Endometrial microvascular endothelial cells (primary cell): ENCODE results near the gene RAB35. TPM values are rescaled to one million over a fixed set of nuclear protein-coding genes. Genes with fewer than 3 reads are reported as not detected.

ENCODE experiments used
- in situ Hi-C: cut with HindIII; loops from 2 replicates; pipeline ENCODE4 v1.10.0; 2017; ENCODE audit warnings: low sequenced_read_pairs, low pct_unique_long_range_greater_than_20kb; ENCODE audit errors: inconsistent ontology term
- total RNA-seq: library from RNA; depleted of rRNA; stranded (reverse); fragments of >200 nt; gene quantifications from one replicate; pipeline ENCODE4 v1.2.3, GENCODE V29; 2015; ENCODE audit errors: inconsistent ontology term

RAB35 gene
- total RNA-seq, 1 donor from 2014 or later = 45.3 TPM

DNA sequence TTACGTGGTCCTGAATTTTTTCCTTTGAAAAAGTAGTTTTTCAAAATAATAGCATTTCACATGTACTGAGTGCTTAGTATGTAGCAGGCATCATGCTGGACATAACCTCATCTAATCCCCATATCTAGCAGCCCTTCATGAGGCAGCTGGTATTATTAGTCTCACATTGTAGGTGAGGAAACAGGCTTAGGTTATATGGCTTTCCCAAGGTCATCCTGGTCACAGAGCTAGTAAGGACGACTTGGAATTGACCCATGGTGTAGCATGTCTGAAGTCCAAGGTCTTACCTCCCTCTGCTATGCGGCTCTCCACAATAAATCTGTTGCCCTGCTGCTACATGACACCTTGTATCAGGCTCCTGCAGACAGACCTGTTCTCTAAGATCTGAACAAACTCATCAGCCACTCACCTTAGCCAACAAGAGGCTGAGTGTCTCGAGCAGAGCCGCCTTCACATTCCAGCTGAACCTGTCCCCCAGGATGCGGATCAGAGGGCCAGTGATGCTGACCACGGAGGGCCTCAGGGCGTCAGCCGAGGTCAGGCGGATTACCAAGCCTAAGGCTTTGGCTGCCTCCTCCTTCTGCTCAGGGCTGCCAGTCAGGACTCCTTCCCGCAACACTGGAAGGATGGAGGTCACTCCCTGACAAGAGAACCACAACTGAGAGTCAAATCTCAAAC, 19.7 kb upstream of the RAB35 start:
- in situ Hi-C loops = no loop called here

DNA sequence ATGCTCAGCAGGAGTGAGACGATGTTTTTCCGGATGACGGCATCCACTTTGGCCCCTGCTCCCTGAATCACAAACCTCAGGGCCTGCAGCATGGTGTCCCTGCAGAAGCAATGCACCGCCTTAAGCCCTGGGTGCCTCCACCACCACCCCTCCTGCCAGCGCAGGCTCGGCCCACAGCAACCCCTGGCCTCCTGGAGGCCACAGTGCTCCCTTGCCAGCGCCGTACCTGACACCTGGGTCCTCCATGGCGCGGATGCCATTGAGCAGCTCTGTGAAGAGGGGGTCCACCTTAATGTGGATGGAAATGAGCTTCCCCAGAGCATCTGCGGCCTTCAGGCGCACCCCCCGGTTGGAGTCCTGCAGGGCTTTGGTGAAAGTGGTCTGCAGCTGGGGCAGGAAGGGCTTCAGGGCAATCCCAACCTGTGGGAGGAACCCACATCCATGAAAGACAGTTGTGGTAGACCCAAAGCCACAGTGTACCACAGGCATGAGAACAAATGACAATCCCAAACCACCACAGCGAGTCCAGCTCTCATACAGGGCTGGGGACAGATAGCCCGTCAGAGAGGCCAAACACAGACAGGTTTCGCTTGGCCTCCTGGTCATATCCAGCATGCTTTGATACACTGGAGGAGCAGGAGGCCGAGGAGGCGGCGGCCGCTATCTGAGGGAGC, 17.9 kb upstream of the RAB35 start:
- in situ Hi-C loops = no loop called here

DNA sequence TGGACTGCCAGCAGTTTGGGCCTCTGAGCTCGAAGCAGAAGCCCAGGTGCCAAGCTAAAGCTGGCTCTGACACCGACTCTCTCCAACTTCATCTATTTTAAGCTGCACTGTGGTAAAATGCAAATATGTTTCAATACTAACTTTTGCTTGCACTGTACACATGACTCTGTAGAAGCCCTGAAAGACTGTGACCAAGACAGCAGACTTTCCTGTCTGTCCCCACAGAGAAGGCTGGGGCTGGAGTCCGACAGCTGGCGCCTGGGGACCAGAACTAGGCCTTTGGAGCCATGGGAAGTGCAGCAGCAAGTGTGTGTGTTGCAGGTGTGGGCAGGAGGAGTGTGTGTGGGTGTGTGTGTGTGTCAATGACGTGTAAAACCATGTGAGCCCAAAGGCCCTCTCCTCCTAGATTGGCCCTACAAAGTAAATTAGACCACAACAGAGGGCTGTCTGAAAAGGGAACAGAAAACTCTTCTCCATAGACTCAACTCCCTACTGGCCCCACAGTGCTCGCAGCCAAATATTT, 16.4 kb upstream of the RAB35 start:
- in situ Hi-C loops = no loop called here

DNA sequence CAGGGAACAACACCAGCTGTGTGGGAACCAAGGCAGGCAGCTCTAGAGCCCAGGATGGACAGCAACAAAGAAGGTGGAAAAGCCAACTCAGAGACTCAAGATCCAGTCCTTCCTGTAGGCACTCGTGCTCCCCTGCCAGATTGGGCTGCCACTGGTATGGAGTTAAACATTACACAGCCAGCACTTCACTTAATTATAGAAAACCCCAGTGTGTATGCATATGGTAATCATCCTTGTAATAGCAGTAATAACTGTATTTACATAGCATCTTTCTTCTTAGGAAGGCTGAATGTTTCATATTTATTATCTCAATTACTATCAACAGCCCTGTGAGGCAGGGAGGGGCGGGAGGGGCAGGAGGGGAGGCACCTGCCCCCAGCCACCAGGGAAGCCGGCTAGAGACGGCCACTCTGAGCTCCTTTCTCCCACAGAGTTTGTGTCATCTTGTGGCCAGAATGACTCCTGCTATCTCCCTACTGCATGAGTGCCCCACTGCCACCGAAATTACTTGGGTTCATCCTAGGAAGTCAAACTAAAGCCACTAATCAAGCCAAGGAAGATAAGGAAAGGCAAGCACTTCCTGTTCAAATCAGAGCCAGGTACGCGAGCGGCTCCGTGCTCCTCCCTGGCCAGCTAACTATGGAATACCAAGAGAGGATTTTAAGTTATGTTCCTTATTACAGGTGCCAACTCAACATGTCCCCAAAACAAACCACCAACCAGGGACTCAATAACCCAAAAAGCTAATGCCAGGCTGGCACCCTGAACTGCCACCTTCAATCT, 15.7 kb upstream of the RAB35 start:
- in situ Hi-C loops = no loop called here

DNA sequence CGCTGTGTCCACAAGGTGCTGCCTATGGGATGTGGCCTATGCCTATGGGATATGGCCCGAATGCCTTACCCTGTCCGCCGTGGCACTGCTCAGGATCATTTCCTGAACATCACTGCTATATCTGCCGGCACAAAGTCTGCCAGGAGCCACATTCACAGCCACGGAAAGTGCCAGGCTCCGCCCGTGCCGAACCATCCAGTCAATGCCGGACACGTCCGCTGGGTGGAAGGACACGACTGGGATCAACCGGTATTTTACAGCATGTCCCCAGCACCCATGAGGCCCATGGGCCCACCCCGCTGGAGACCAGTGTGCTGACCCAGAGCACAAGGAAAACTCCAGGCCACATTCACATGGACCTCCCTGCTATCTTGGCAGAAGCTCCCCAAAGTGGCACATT, 14.6 kb upstream of the RAB35 start:
- in situ Hi-C loops = no loop called here

DNA sequence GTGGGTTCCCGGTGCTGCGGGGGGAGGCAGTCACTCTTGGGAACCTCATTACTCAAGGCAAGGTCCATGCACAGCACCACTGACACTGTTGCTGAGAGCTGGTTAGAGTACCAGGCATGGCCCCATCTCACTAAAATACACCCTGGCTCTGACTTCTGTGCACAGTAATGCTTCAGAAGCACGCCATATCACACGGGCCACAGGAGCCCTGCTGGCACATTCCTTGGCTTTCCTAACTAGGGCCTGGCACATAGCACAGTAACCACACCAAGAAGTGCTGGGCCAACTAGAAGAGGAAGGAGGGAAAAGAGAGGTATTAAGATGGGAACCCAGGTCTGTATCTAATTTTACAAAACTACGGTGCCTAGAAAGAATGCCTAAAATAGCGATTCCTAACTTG, 13.5 kb upstream of the RAB35 start:
- in situ Hi-C loops = no loop called here

DNA sequence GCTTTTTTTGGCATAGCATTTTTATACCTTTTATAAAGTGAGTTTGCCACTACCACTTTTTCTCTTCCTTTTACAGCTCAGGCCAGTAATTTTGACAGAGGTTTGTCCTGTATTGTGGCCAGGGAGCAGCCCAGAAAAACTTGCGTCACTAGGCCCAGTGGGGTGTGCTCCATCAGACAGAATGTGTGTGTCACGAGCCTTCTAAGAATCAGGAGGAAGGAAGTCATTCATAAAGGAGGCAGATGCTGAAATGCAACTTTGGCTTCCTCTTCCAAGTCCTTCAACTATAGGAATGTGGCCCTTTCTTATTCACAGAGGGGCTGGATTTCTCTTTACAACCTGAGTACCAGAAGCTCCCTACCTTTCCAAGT, 10.1 kb upstream of the RAB35 start:
- in situ Hi-C loops = no loop called here

DNA sequence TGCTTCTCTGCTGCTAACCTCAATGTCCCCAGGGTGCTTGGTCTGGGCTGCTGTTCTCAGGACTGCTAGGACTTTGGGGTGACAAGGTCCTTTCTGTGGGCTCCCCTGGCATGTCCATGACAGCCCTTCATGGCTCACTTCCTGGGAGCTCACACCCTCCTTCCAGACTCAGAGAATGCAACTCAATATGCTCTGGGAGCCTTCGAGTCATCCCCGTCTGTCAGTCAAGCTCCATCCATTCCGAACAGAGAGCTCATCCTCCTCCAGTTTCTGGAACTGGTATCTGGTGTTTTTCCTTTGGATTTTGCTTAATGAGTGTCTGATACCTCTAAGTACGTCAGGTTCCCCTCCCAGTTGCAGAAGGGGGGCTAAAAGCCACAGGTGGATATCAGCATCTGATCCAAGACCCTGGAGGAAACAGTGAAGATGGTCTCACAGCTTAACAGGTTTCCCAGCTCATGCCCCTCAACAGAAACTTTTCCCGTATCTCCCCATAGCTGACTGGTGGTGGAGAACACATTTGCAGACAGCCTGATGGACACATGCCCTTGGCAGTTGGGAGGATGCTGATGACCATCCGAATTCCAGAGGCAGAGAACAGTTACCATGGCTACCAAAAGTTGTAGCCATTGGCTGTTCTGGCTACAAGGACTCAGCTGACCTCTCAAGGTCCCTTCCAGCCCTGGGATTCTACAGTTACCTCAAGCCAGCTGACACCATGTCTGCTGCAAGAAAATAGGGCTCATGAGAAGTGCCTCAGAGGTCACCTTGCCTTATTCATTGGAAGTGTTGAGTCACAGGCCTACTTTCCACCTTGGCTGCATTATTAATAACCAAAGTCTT, 9.5 kb upstream of the RAB35 start:
- in situ Hi-C loops = no loop called here

DNA sequence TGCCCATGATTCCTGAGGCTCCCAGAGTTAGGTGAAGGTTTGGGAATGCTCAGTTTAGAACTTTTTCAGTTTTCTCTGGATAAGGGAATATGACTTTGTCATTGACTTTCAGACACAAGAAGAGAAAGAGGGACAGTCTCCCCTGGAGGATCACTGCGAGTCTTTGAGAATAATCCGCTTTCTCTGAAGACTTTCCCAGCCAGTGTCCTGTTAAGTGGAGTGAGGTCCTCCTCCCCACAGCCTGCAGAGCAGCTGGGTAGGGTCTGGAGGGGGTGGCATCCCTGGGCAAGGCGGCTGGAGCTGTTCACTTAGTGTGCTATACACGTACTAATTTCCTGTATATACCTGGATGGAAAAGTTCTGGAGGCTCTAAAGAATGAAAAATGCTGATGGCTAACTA, 8.5 kb upstream of the RAB35 start:
- in situ Hi-C loops = no loop called here

DNA sequence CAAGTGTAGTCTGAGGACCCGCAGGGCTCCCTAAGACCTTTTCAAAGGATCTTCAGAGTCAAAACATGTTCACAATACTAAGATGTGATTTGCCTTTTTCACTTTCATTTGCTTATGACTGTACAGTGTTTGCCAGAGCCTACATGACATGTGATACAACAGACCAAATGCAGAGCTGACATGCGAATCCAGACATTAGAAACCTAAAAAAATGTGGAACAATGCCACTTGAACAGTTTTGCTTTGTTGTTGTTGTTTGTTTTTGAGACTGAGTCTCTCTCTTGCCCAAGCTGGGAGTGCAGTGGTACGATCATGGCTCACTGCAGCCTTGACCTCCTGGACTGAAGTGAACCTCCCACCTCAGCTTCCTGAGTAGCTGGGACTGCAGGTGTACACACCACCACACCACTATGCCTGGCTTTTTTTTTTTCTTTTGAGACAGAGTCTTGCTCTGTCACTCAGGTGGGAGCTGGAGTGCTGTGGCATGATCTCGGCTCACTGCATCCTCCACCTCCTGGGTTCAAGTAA, 5.3 kb upstream of the RAB35 start:
- in situ Hi-C loops = no loop called here

DNA sequence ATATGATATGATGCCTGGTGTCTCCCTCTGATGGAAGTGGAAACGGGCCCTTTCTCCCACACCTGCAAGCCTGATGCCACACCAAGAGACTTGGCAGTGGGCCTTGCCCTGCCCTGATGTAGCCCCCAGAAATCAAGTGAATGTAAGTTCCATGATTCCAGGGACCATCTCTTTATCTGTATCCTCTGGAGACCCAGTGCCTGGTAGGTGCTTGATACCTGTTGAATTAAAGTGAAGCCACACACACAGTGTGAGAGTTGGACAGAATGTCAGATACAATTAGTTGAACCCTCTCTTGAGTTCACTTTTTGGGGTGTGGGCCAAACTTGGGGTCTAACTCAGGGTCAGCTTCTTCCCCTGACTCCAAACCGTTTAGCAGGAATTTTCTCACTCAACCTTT, 4.8 kb upstream of the RAB35 start:
- in situ Hi-C loops = no loop called here

DNA sequence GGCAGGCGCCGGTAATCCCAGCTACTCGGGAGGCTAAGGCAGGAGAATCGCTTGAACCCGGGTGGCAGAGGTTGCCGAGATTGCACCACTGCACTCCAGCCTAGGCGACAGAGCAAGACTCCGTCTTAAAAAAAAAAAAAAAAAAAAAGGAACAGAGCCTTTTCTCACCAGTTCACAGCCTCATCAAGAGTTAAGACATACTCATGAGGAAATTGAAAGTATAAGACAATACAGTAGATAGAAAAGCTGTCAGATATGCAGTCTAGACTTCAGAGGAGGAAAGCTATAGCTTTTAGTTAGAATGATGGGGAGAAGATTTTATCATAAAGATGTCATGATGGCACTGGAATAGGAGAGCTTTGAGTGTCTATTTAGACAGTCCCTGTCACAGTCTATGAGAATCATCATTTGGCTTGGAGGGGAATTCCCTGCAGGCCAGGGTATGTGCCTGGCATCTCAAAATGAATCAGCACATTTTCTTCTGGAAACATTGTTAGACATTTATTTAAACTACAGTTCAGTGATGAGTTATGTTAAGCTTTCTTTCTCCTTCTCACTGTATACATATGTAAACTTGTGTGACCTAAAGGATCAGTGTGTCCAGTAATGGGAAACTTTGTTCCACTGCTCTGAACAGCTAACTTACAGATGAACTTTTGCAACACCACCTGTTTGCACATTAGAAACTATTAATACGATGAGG, 2.9 kb upstream of the RAB35 start:
- in situ Hi-C loops = no loop called here

DNA sequence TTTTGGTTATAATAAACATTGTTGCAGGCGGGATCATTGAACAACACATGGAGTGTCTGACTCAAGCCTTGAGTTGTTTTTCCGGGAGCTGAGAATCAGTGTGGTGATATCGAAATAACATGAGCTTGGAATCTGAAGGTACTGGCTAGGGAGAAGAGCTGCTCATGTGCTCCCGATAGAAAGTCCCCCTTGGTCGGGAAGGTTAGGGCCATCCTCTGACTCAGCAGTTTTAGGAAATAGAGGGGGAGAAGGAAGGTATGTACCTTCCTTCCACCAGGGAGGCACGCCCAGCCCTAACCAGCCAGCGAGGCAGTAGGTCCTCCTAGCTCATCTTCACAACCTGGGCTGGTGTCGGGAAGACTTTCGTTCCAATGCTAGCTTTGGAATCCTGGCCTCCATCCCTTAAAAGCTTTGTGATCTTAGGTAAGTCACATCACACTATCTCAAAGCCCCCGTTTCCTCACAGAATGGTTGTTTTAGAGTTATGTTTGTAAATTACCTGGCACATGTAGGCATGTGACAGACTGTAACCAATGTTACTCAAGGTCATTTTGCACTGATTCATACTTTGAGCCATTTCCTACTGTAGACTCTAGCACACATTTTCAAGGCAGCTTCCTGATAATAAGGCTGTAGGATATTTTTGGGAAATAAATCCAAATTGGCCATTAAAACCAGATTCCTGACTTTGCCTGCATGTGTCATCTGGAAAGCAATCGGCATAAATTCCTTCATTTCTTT, 1.9 kb upstream of the RAB35 start:
- in situ Hi-C loops = no loop called here

DNA sequence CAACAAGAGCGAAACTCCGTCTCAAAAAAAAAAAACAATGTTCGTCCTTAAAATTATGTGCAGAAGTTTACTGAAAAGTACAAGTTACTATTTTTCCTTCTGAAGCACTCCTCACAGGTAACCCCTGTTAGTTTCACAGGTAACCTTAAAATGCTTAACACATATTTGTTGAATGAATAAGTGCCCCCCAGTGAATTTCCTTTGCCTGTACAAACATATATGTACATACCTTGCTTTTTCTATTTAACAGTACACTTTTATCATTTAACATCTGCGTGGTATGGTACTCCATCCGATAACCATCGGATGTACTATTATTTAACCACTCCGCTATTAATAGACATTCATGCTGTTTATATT, 1.4 kb upstream of the RAB35 start:
- in situ Hi-C loops = no loop called here

DNA sequence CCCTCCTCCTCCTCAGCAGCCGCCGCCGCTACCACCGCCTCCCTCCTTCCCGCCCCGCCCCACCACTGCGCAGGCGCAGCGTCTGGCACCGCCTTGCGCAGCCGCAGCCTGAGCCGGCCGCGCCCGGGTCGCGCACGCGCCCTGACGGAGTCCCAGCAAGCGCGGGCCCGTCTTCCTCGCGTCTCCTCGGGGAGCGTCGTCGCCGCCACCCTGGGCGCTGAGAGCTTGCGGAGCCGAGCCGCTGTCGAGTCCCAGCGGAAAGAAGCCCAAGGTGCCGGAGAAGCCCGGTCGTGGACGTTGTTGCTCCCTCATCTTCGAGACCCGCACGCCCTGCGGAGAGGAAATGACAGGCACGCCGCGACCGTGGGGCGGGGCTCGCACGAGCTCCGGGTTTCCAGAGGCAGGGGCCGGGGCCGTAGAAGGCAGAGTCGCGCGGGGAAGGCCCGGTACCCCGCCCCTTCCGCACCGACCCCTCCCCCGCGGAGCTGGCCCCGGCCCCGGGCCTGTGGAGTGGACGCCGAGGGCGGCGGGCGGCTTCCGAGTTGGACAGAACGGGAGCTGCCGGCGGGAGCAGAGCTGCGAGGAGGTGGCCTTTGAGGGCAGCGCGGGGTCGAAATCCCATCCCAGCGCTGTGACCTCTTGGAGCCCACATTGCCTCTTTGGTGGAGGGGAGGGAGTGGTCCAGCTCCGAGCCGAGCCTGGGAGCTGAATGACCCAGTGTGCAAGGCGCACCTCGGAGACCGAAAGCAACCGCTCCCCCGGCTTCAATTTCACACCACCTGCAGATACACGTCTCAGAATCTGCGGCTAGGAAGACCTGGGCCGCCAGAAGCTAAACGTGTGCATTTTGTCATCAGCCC, 469 bp upstream of the RAB35 start:
- in situ Hi-C loops = no loop called here

DNA sequence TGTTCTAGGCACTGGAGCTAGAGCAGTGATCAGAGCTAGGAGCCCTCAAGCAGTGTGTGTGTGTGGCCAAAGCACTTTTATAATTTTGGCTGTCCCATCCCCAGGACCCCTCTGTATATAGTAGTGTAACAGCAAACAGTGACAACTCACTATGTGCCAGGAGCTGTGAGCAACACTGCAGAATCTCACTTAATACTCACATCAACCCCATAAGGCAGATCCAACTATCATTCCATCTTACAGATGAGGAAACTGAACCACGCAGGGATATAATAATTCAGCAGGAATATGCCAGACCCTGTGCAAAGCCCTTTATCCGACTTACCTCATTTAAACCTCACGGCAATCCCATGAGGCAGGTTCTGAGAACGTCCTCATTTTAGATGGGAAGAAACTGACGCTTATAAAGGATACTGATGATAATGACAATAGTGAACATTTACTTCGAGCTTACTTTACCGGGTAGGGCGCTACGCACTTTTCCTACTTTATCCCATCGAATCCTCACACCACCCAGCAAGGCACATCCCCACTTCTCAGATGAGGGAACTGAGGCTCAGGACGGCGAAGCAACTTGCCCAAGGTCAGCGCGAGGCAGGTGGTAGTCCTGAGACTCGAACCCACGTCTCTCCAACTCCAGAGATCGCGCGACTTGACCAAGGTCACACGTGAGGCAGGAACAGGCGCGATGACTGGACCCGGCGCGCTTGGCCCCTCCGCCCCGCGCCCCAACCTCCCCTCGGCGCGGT, 687 bp downstream of the RAB35 start:
- in situ Hi-C loops = no loop called here
